ENCODE results near the gene LRRC8C. TPM values are rescaled to one million over a fixed set of nuclear protein-coding genes. Genes with fewer than 3 reads are reported as not detected.

LRRC8C gene
- total and polyA plus RNA-seq, 2 of the 8 experiments (the other 6 are each of a cell fraction or from before 2014, with no cell fraction given) = 1.1 to 2.1 TPM

DNA sequence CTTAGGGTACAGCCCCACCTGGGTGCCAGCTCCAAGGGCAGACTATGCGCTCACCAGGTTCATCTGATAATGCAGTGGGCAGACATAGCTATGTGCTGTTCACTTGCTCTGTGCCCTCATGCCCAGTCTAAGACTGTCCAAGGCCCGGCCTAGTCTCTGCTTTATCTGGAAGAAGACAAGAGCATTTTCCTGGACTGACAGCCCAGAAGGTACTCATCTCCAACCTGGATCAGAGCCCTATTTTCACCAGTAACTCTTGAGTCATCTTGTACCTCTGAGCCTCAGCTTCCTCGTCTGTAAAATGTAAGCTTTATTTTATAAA lies 28.5 kb upstream of the LRRC8C start:
- Histone ChIP-seq H2AK5ac (ENCODE audit: low read depth, low read length) (no peak overlapping the region), H3K23me2 (ENCODE audit: low read depth, low read length) (no peaks in the 10 kb centered on the region), H3K79me1 (ENCODE audit: low read depth, low read length) (no peaks in the 10 kb centered on the region), H2BK12ac (ENCODE audit: low read depth, low read length) (no peak overlapping the region), H3K56ac (replicated peaks; ENCODE audit: insufficient read length, low read depth, low read length) (no peak overlapping the region), H3K4me1 (replicated peaks in 1 of 4; ENCODE audit: control insufficient read depth in 3 of 4, insufficient read depth in 4 of 4, low read length in 3 of 4) (peaks cover 0 to 6% (median 2%) of the 10 kb centered on the region in 4 experiments; a peak in 4 of 7 replicates), H4K8ac (ENCODE audit: extremely low read depth, insufficient read depth, low read length) (no peak overlapping the region), H3K9ac (replicated peaks in 1 of 4; ENCODE audit: extremely low read depth in 1 of 4, low read depth in 3 of 4, low read length in 3 of 4) (no peak overlapping the region), H3K4ac (replicated peaks; ENCODE audit: insufficient read length, low read depth, low read length) (no peak overlapping the region), H3K27me3 (replicated peaks in 1 of 4; ENCODE audit: control insufficient read depth in 3 of 4, extremely low read depth in 1 of 4, insufficient read depth in 3 of 4, low read length in 3 of 4) (no peaks in the 10 kb centered on the region; a peak in 1 of 7 replicates), H3K4me2 (ENCODE audit: insufficient read depth in 1 of 2, low read depth in 2 of 2, low read length in 2 of 2) (no peak overlapping the region), H3K36me3 (ENCODE audit: control insufficient read depth in 2 of 4, insufficient read depth in 4 of 4, low read length in 3 of 4) (no peaks in the 10 kb centered on the region), H3K9me3 (ENCODE audit: insufficient read depth in 2 of 2, low read depth in 1 of 2, low read length in 1 of 2) (no peaks in the 10 kb centered on the region), H2BK5ac (ENCODE audit: low read depth, low read length) (no peak overlapping the region), H4K20me1 (replicated peaks in 1 of 2; ENCODE audit: control insufficient read depth in 1 of 2, insufficient read depth in 2 of 2, low read length in 2 of 2) (no peaks in the 10 kb centered on the region), H2BK20ac (ENCODE audit: low read length) (no peak overlapping the region), H3K23ac (ENCODE audit: insufficient read length) (no peak overlapping the region), H2AFZ (ENCODE audit: low read length) (no peak overlapping the region), H4K5ac (ENCODE audit: insufficient read length, low read depth, low read length) (no peak overlapping the region), H3K79me2 (ENCODE audit: control insufficient read depth in 1 of 2, insufficient read depth in 2 of 2, low read length in 2 of 2) (no peaks in the 10 kb centered on the region), H3K18ac (ENCODE audit: extremely low read depth, low read length) (no peak overlapping the region), H2BK120ac (replicated peaks; ENCODE audit: low read depth, low read length) (no peak overlapping the region), H3K14ac (ENCODE audit: insufficient read length) (no peak overlapping the region), H3K4me3 (ENCODE audit: extremely low read depth in 1 of 4, insufficient read depth in 2 of 4, low read depth in 3 of 4, low read length in 4 of 4) (no peak overlapping the region), H4K91ac (replicated peaks; ENCODE audit: insufficient read length, low read length) (no peak overlapping the region), H2BK15ac (ENCODE audit: low read length) (no peak overlapping the region), H3K27ac (ENCODE audit: low read depth, low read length) (no peak overlapping the region)
- 97% methylated on average over 3 of the region's 3 CpGs; no CpG with 5 or more reads in 1 of the 2 experiments for WGBS, 2 experiments (ENCODE audit: extremely low coverage in 1 of 2, insufficient coverage in 1 of 2, insufficient read length in 1 of 2, insufficient replicate concordance in 2 of 2, low coverage in 1 of 2, low lambda C conversion rate in 2 of 2, missing lambda C conversion rate in 1 of 2)
- FAIRE-seq (no peak), DNase-seq (ENCODE audit: low read depth in 1 of 2, low spot score in 2 of 2) (no peak)
- no peak for TF ChIP-seq NRF1 (IDR thresholded peaks at IDR 0.05; ENCODE audit: low read depth, low read length)
- no peak for TF ChIP-seq CBX5 (IDR thresholded peaks at IDR 0.05; ENCODE audit: low read depth, low read length)
- TF ChIP-seq SIX5 (IDR thresholded peaks at IDR 0.05; ENCODE audit: low read depth, low read length) = no peak
- TF ChIP-seq RNF2 (IDR thresholded peaks at IDR 0.05; ENCODE audit: borderline replicate concordance, low read depth, low read length, missing control alignments, poor library complexity, severe bottlenecking) = no peak
- TF ChIP-seq JUND (IDR thresholded peaks at IDR 0.05; ENCODE audit: low read length) = no peak
- TF ChIP-seq SP2 (IDR thresholded peaks at IDR 0.05; ENCODE audit: low read length) = no peak
- TF ChIP-seq TAF1 (IDR thresholded peaks at IDR 0.05; ENCODE audit: low read depth, low read length) = no peak
- no peak for TF ChIP-seq SUZ12 (IDR thresholded peaks at IDR 0.05; ENCODE audit: low read length)
- TF ChIP-seq ATF3 (IDR thresholded peaks at IDR 0.05; ENCODE audit: insufficient read depth, low read depth, low read length) = no peak
- TF ChIP-seq ASH2L (IDR thresholded peaks at IDR 0.05; ENCODE audit: low read length) = no peak
- TF ChIP-seq HDAC6 (IDR thresholded peaks at IDR 0.05; ENCODE audit: low read depth, low read length) = no peak
- TF ChIP-seq RFX5 (IDR thresholded peaks at IDR 0.05; ENCODE audit: borderline replicate concordance, low read depth, low read length) = no peak
- TF ChIP-seq TAF7 (optimal IDR thresholded peaks at IDR 0.05; ENCODE audit: borderline replicate concordance, low read depth, low read length) = no peak
- TF ChIP-seq TBP (IDR thresholded peaks at IDR 0.05; ENCODE audit: low read depth, low read length) = no peak
- CTCF ChIA-PET (ENCODE audit: partially characterized antibody) = interaction anchor here (0.7 to 4.0 kb wide), 14 partner anchors 10 to 159 kb away, joined by 3 to 21 read pairs (median 4); partner anchors contain the start of gene LRRC8C
- POLR2A ChIA-PET (ENCODE audit: partially characterized antibody) = interaction anchor here (1.4 to 2.3 kb wide), 2 partner anchors 10 to 15 kb away, joined by 6 to 12 read pairs; no protein-coding TSS in a partner anchor

Measured in H1 (cell line).